SK-N-SH treated with all-trans-retinoic acid at 6 μM for 48 hours (cell line): ENCODE measurements around the gene RAB11FIP4.

ENCODE experiments used
- ATAC-seq: fragments of 200-7000 bp; cut with Tn5 transposase; 3 replicates; pipeline ENCODE4 v1.9.1; 2020; ENCODE audit warnings: mild to moderate bottlenecking, moderate library complexity
- ARNTL ChIP-seq: fragments of 450-650 bp; formaldehyde crosslinking; IDR thresholded peaks from 2 replicates; pipeline ENCODE4 v1.5.0; 2020; ENCODE audit warnings: low read depth, mild to moderate bottlenecking, moderate library complexity, borderline replicate concordance
- CSDC2 ChIP-seq: fragments of 250-450 bp; sonication (Bioruptor Pico); IDR thresholded peaks from 2 replicates; pipeline ENCODE4 v1.5.0; 2020; ENCODE audit warnings: mild to moderate bottlenecking, moderate library complexity
- CSRNP3 ChIP-seq: fragments of 250-450 bp; sonication (Bioruptor Pico); IDR thresholded peaks from 2 replicates; pipeline ENCODE4 v1.5.1; 2021; ENCODE audit warnings: mild to moderate bottlenecking, moderate library complexity
- ESRRG ChIP-seq: fragments of 250-450 bp; sonication (Bioruptor Pico); IDR thresholded peaks from 2 replicates; pipeline ENCODE4 v1.6.1; 2021; ENCODE audit warnings: mild to moderate bottlenecking
- ISL1 ChIP-seq: fragments of 250-450 bp; sonication (Bioruptor Pico); IDR thresholded peaks from 2 replicates; pipeline ENCODE4 v2.1.2; 2022; ENCODE audit warnings: mild to moderate bottlenecking, moderate library complexity
- POU6F1 ChIP-seq: fragments of 250-450 bp; sonication (Bioruptor Pico); IDR thresholded peaks from 2 replicates; pipeline ENCODE4 v1.8.0; 2021; ENCODE audit warnings: low read depth, mild to moderate bottlenecking, moderate library complexity, borderline replicate concordance
- RARB ChIP-seq: fragments of 250-450 bp; sonication (Bioruptor Pico); IDR thresholded peaks from 2 replicates; pipeline ENCODE4 v1.8.0; 2021; ENCODE audit warnings: mild to moderate bottlenecking, moderate library complexity
- TCF4 ChIP-seq: fragments of 250-450 bp; sonication (Bioruptor Pico); IDR thresholded peaks from 2 replicates; pipeline ENCODE4 v1.8.0; 2021; ENCODE audit warnings: mild to moderate bottlenecking, moderate library complexity, borderline replicate concordance
- TSHZ2 ChIP-seq: fragments of 250-450 bp; sonication (Bioruptor Pico); IDR thresholded peaks from 2 replicates; pipeline ENCODE4 v1.5.0; 2020; ENCODE audit warnings: mild to moderate bottlenecking, moderate library complexity
- ZC3H10 ChIP-seq: fragments of 250-450 bp; sonication (Bioruptor Pico); IDR thresholded peaks from 2 replicates; pipeline ENCODE4 v1.5.1; 2021; ENCODE audit warnings: mild to moderate bottlenecking, moderate library complexity
- ZFP3 ChIP-seq: fragments of 250-450 bp; sonication (Bioruptor Pico); IDR thresholded peaks from 2 replicates; pipeline ENCODE4 v1.5.0; 2020; ENCODE audit warnings: mild to moderate bottlenecking, moderate library complexity
- ZNF70 ChIP-seq: fragments of 450-650 bp; formaldehyde crosslinking; IDR thresholded peaks from 2 replicates; pipeline ENCODE4 v1.5.0; 2020; ENCODE audit warnings: mild to moderate bottlenecking, moderate library complexity
- ZNF8 ChIP-seq: fragments of 450-650 bp; formaldehyde crosslinking; IDR thresholded peaks from 2 replicates; pipeline ENCODE4 v1.5.0; 2020; ENCODE audit warnings: mild to moderate bottlenecking, moderate library complexity
- TF ChIP-seq, protein P1 (sequence below): fragments of 250-450 bp; sonication (Bioruptor Pico); IDR thresholded peaks from 2 replicates; pipeline ENCODE4 v1.8.0; 2020; ENCODE audit warnings: mild to moderate bottlenecking, moderate library complexity, borderline replicate concordance

RAB11FIP4 gene

GRCh38 chr17:31489295-31490018, 98.0 kb downstream of the RAB11FIP4 start:
- no peak for TF ChIP-seq ARNTL (CRISPR knock-in tag)
- TF ChIP-seq CSDC2, result no peak
- TF ChIP-seq, protein P1, sequence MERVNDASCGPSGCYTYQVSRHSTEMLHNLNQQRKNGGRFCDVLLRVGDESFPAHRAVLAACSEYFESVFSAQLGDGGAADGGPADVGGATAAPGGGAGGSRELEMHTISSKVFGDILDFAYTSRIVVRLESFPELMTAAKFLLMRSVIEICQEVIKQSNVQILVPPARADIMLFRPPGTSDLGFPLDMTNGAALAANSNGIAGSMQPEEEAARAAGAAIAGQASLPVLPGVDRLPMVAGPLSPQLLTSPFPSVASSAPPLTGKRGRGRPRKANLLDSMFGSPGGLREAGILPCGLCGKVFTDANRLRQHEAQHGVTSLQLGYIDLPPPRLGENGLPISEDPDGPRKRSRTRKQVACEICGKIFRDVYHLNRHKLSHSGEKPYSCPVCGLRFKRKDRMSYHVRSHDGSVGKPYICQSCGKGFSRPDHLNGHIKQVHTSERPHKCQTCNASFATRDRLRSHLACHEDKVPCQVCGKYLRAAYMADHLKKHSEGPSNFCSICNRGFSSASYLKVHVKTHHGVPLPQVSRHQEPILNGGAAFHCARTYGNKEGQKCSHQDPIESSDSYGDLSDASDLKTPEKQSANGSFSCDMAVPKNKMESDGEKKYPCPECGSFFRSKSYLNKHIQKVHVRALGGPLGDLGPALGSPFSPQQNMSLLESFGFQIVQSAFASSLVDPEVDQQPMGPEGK (CRISPR knock-in tag), result no peak
- no peak for TF ChIP-seq ZNF8 (CRISPR knock-in tag)
- TF ChIP-seq TSHZ2 (CRISPR knock-in tag), result no peak
- TF ChIP-seq, all 23 proteins: peak for 0
- no peak for ATAC-seq

DNA sequence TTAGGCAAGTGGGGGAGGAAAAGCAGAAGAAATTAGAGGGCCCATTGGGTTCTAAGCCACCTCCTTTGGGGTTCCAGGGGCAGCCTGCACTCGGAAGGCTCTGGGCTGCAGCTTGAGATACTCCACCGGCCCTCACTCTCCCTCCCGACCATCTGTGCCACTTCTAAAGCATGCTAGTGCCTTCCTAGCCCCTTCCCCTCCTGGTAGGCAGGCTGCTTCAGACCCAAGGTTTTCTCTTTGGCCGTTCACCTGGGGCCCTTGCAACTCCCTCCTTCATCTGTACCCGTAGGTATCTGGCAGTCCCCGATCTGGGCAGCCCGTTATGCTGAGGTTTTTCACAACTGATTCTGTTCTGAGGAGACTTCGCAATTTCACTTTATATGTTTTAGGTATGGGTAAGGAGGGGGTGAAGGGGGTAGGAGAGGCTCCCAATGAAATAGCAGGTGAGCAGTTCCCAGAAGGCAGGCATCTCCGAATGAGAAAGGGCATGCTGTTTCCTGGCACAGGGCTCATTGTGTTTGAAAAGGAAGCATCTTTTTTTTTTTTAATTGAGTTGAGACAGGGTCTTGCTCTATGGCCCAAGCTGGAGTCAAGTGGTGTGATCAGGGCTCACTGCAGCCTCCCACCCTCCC, 98.7 kb downstream of the RAB11FIP4 start:
- TF ChIP-seq ZC3H10, result no peak
- TF ChIP-seq POU6F1 (CRISPR knock-in tag), result no peak
- TF ChIP-seq RARB (CRISPR knock-in tag), result no peak
- ATAC-seq, result no peak

DNA sequence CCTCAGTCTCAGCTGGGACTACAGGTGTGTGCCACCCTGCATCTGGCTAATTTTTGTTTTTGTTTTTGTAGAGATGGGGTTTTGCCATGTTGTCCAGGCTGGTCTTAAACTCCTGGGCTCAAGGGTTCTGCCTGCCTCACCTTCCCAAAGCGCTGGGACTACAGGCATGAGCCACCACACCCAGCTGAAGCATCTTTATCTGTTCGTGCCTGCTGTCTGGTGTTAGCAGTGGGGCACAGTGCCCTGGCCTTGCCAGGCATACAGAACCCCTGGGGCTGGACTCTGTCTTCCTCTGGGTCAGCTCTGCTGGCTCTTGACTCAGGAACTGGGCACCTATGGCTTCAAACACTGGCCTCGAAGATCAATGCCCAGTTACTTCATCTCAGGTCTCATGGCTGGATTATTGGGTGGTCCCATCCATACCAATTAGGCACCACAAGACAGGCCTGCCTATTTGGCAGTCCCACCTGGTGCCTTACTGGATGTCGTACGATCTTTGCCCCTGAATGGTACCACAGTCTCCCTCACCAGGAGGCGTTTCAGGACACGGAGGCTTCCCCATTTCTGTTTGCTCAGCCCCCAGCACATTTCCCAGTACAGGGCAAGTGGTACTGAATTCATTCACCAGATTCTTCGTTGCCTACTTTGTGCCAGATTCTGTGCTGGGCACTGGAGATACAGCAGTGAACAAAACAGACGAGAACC, 99.3 kb downstream of the RAB11FIP4 start:
- no peak for ATAC-seq
- TF ChIP-seq CSRNP3 (CRISPR knock-in tag) (no peak), ZFP3 (CRISPR knock-in tag) (no peak), ZNF70 (CRISPR knock-in tag) (no peak), TCF4 (CRISPR knock-in tag) (no peak), POU6F1 (CRISPR knock-in tag) (no peak), ESRRG (CRISPR knock-in tag) (no peak), ISL1 (no peak), RARB (CRISPR knock-in tag) (no peak)
- TF ChIP-seq, protein P1 (CRISPR knock-in tag), result no peak
